NCI-H748 treated with DMSO at 0.1 percent for 48 hours (cell line): ENCODE results near the gene CHN2.

ENCODE experiments used
- DNase-seq: peaks from one replicate; lab custom pipeline; 2025; lab: John Stamatoyannopoulos, UW

Gene CHN2

GRCh38 chr7:29405891-29406290 lies 211.3 kb downstream of the CHN2 start:
- DNase-seq = no peak

GRCh38 chr7:29406366-29406765 lies 211.8 kb downstream of the CHN2 start:
- no peak for DNase-seq

GRCh38 chr7:29408841-29409243 lies 214.3 kb downstream of the CHN2 start:
- DNase-seq = peak; percentile 76

GRCh38 chr7:29410996-29411395 lies 216.4 kb downstream of the CHN2 start:
- DNase-seq = no peak

DNA sequence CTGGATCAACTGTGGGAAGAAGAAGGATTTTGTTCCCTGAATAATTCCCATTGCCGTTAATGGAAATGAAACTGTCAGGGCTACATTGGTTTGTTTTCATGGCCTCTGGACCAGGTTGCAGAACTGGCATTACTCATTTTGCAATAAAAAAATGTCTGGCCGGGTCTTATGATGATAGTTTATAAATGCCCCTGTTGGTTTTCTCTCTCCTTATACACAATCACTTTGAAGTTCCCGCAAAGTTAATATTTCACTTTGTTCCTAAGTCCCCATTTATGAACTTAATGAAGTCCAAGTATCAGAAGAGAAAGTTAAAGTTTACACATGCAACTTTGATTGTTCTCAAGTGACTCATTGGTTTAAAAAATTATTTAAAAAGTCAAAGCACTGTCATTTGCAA lies 218.3 kb downstream of the CHN2 start:
- no peak for DNase-seq

GRCh38 chr7:29413626-29414136 lies 219.1 kb downstream of the CHN2 start:
- no peak for DNase-seq

- DNase-seq = no peak
Measured at GRCh38 chr7:29414216-29414615, 219.6 kb downstream of the CHN2 start.

GRCh38 chr7:29415215-29415614 lies 220.6 kb downstream of the CHN2 start:
- no peak for DNase-seq

- no peak for DNase-seq
Measured at GRCh38 chr7:29416276-29416937, 221.8 kb downstream of the CHN2 start.

- no peak for DNase-seq
Measured at GRCh38 chr7:29416938-29417305, 222.3 kb downstream of the CHN2 start.

GRCh38 chr7:29418056-29418455 lies 223.5 kb downstream of the CHN2 start:
- DNase-seq = no peak

DNA sequence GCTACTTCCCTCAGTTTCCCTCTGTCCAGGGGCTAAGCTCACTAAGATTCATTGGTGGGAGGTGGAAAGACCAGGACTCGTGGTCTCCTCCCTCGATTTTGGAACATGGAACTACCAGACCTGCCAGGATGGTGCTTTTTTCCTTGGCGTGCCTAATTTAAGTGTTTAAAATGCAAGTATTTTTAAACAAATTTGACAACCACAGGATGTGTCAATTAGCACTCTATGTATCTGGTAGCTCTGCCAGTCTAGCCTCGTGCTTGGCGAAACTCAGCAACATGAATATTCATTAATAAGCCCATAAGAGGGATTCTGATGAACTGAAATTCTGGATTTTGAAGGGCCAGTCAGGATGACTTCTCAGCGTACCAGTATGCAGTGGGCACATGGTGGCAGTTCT lies 224.1 kb downstream of the CHN2 start:
- DNase-seq = no peak

DNA sequence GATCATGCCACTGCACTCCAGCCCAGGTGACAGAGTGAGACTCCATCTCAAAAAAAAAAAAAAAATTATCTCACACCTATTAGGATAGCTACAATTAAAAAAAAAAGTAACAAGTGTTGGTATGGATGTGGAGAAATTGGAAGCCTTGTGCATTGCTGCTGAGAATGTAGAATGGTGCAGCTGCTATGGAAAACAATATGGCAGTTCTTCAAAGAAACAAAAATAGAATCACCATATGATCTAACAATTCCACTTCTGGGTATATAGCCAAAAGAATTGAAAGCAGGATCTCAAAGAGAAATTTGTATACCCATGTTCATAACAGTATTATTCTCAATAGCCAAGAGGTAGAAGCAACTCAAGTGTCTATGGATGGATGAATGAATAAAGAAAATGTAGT lies 225.4 kb downstream of the CHN2 start:
- DNase-seq = no peak

GRCh38 chr7:29421010-29421956 lies 226.7 kb downstream of the CHN2 start:
- DNase-seq = no peak

DNA sequence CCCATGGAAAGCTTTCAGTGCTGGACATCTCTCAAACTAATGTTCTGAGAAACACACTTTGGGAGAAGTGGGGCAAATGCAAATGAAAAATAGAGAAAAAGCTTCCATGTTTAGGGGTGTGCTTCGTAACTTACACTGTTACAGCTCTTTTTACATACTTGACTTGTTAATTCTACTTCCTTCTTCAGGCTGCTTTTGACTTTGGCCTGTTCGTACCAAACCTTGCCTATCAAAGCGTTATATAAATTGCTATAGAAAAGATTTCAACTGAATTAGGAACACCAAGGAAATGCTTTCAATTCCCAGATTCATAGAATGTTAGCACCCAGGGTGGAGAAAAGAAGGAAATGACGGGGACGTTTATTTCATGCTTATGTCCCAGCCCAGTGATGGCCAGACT lies 228.3 kb downstream of the CHN2 start:
- no peak for DNase-seq

GRCh38 chr7:29424295-29424983 lies 229.9 kb downstream of the CHN2 start:
- DNase-seq = no peak

- peak; percentile 23 for DNase-seq
Measured at GRCh38 chr7:29424984-29425309, 230.4 kb downstream of the CHN2 start.

GRCh38 chr7:29426587-29426986 lies 232.0 kb downstream of the CHN2 start:
- no peak for DNase-seq

DNA sequence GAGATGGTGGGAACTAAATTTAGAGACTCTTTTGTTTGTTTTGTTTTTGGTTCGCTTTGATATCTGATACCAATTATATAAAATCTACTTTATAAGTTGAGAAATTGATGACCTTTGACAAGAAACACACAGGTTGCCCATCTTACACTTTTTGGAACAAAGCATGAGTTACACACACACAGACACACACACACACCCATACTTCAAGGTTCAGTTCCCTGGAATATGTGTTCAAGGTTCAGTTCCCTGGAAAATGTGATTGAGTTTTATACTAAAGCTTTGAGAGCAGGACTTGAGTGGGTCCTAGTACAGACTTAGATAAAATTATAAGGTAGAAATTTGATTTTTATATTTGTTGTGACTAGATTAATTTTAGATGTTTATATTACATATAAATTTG lies 234.8 kb downstream of the CHN2 start:
- no peak for DNase-seq

DNA sequence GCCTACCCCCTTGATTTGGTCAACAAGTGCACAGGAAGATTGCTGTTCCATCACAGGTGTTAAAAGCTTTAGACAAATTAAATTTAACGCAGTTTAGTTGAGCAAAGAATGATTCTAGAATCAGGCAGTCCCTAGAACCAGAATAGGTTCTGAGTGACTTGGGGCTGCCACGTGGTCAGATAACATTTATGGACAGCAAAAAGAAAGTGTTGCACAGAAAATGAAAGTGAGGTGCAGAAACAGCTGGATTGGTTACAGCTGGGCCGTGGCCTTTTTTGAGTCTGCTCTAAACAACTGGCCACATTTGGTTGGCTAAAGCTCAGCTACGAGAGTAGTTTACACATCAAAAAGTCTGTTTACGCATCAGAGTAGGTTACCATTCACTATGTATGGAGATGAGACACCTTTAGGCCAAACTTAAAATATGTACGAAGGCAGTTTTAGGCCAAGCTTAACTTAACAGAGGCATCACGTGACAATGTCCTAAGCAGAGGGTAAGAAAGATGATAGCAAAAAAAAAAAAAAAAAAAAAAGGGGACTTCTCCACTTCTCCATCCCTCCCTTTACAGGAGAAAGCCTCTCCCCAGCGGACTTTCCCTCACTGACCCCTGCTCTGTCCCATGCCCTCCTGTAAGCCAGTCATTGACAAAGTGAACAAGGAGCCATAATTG lies 235.8 kb downstream of the CHN2 start:
- DNase-seq = no peak

DNA sequence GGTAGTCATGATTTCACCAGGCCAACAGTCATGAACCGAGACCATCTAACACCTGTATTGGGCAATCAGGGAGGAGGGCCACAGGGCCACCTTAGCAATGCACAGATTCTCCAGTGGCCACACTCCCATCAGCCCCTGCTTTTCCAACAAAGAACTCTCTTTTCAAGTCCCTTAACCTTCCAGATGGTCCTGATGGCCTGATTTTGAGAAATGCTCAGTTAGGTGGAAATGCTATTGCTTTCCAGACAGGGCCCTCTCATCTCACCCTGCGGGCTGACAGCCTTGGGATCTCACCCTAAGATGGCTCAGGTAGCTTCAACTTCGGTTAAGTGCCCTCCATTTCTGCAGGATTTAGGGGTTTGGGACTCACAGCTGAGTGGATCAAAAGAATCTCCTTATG lies 237.1 kb downstream of the CHN2 start:
- DNase-seq = no peak

DNA sequence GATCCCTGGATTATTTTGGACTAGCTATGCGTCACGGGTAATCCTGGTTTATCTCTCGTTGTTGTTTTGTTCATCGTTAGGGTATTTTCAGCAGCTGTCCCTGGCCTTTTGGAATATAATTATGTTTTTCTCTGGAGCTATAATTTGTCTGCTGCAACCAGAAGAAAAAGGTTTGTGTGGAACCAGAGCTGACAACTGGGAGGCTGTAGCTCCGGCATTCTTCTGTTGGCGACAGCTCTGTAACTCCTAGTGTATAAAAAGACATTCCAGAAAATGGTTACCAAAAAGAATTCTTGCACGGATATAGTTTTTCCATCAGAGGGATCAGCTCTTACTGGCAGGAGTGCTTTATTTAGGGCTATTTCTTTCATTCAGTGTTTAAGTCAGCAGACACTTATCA lies 238.1 kb downstream of the CHN2 start:
- no peak for DNase-seq
